SK-N-SH treated with all-trans-retinoic acid at 6 μM for 48 hours (cell line): ENCODE results near the gene DOK5.

ENCODE experiments used
- BACH2 ChIP-seq: fragments of 250-450 bp; sonication (Bioruptor Pico); IDR thresholded peaks from 2 replicates; pipeline ENCODE4 v1.9.0; 2021; ENCODE audit warnings: mild to moderate bottlenecking, borderline replicate concordance
- CSDC2 ChIP-seq: fragments of 250-450 bp; sonication (Bioruptor Pico); IDR thresholded peaks from 2 replicates; pipeline ENCODE4 v1.5.0; 2020; ENCODE audit warnings: mild to moderate bottlenecking, moderate library complexity
- PATZ1 ChIP-seq: fragments of 250-450 bp; sonication (Bioruptor Pico); IDR thresholded peaks from 2 replicates; pipeline ENCODE4 v1.8.0; 2020; ENCODE audit warnings: mild to moderate bottlenecking, moderate library complexity, borderline replicate concordance
- POU6F1 ChIP-seq: fragments of 250-450 bp; sonication (Bioruptor Pico); IDR thresholded peaks from 2 replicates; pipeline ENCODE4 v1.8.0; 2021; ENCODE audit warnings: low read depth, mild to moderate bottlenecking, moderate library complexity, borderline replicate concordance
- SNAI2 ChIP-seq: fragments of 250-450 bp; sonication (Bioruptor Pico); IDR thresholded peaks from 2 replicates; pipeline ENCODE4 v1.5.0; 2020; ENCODE audit warnings: mild to moderate bottlenecking, moderate library complexity
- TCF4 ChIP-seq: fragments of 250-450 bp; sonication (Bioruptor Pico); IDR thresholded peaks from 2 replicates; pipeline ENCODE4 v1.8.0; 2021; ENCODE audit warnings: mild to moderate bottlenecking, moderate library complexity, borderline replicate concordance
- ZC3H10 ChIP-seq: fragments of 250-450 bp; sonication (Bioruptor Pico); IDR thresholded peaks from 2 replicates; pipeline ENCODE4 v1.5.1; 2021; ENCODE audit warnings: mild to moderate bottlenecking, moderate library complexity
- ZFP3 ChIP-seq: fragments of 250-450 bp; sonication (Bioruptor Pico); IDR thresholded peaks from 2 replicates; pipeline ENCODE4 v1.5.0; 2020; ENCODE audit warnings: mild to moderate bottlenecking, moderate library complexity
- ZFP30 ChIP-seq: fragments of 450-650 bp; formaldehyde crosslinking; IDR thresholded peaks from 2 replicates; pipeline ENCODE4 v1.5.0; 2022; ENCODE audit warnings: mild to moderate bottlenecking, moderate library complexity
- ZNF565 ChIP-seq: fragments of 450-650 bp; formaldehyde crosslinking; conservative IDR thresholded peaks from 2 replicates; pipeline ENCODE4 v1.5.0; 2020; ENCODE audit warnings: low read depth, mild to moderate bottlenecking, moderate library complexity
- ZNF8 ChIP-seq: fragments of 450-650 bp; formaldehyde crosslinking; IDR thresholded peaks from 2 replicates; pipeline ENCODE4 v1.5.0; 2020; ENCODE audit warnings: mild to moderate bottlenecking, moderate library complexity

GRCh38 chr20:54654450-54654849 is 179.1 kb downstream of the DOK5 start:
- TF ChIP-seq ZNF565 (CRISPR knock-in tag) = no peak
- TF ChIP-seq POU6F1 (CRISPR knock-in tag) = no peak
- no peak for TF ChIP-seq ZFP3 (CRISPR knock-in tag)
- TF ChIP-seq TCF4 = no peak
- TF ChIP-seq SNAI2 (CRISPR knock-in tag) = no peak
- TF ChIP-seq ZC3H10 = no peak
- no peak for TF ChIP-seq ZNF8
- TF ChIP-seq BACH2 (CRISPR knock-in tag) = no peak
- no peak for TF ChIP-seq PATZ1 (CRISPR knock-in tag)
- TF ChIP-seq CSDC2 (CRISPR knock-in tag) = no peak
- no peak for TF ChIP-seq ZFP30 (CRISPR knock-in tag)
